ENCODE measurements around the gene RAB27A.

RAB27A gene

DNA sequence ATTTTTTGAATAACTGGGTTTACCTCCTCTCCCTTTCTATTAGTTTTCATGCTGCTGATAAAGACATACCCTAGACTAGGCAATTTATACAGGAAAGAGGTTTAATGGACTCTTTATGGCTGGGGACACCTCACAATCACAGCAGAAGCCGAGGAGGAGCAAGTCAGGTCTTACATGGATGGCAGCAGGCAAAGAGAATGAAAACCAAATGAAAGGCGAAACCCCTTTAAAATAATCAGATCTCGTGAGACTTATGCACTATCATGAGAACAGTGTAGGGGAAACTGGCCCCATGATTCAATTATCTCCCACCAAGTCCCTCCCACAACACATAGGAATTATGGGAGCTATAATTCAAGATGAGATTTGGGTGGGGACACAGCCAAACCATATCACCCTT, 90.9 kb downstream of the RAB27A start:
- H3K36me3 ChIP-seq (ENCODE audit: control insufficient read depth, low read length), result peaks cover 30% of the 10 kb centered on the region
- H3K4me1 ChIP-seq (ENCODE audit: control insufficient read depth, low read length), result peaks cover 31% of the 10 kb centered on the region
- H3K27me3 ChIP-seq (ENCODE audit: control insufficient read depth, low read length), result no peaks in the 10 kb centered on the region
- H3K9me3 ChIP-seq (ENCODE audit: control insufficient read depth, insufficient read depth, low read length), result peaks cover 12% of the 10 kb centered on the region; the same call in 1 of the 2 replicates
- TF ChIP-seq EZH2phosphoT487 (IDR thresholded peaks at IDR 0.05; ENCODE audit: borderline replicate concordance, low read length), result no peak
- TF ChIP-seq CTCF (IDR thresholded peaks at IDR 0.05; ENCODE audit: low read depth, low read length, poor library complexity, severe bottlenecking), result no peak
- peaks cover 31% of the 10 kb centered on the region for H3K79me2 ChIP-seq (ENCODE audit: control insufficient read depth, low read length)
- H3K4me2 ChIP-seq (ENCODE audit: low read length), result peak overlapping the region; percentile 78; the same call in 1 of the 2 replicates
- peak overlapping the region; percentile 86; the same call in 1 of the 2 replicates for H3K4me3 ChIP-seq (ENCODE audit: low read length)
- H3K27ac ChIP-seq (ENCODE audit: low read depth, low read length), result no peak overlapping the region
- peaks cover 13% of the 10 kb centered on the region for H3F3A ChIP-seq (ENCODE audit: control insufficient read depth, insufficient read depth)
- H4K20me1 ChIP-seq (ENCODE audit: control insufficient read depth, insufficient read depth, low read depth, low read length), result peaks cover 19% of the 10 kb centered on the region
- H3K9me2 ChIP-seq (replicated peaks; ENCODE audit: control insufficient read depth, low read length), result no peaks in the 10 kb centered on the region

DNA sequence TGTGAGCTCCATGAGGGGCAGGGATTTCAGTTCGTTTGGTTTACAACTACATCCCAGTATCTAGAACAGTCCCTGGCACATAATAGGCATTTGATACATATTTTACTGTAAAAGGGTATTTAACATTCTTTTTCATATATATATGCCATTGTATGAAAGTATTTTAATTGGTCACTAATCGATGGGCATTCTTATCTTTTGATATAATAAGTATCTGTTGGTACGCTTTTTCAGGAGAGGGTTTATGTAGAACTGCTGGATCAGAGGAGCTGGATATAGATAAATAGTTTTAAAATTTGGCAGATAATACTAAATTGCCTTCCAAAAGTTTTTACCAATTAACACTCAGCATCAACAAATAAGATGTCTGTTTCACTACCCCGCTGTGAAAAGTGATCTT, 91.9 kb downstream of the RAB27A start:
- no peaks in the 10 kb centered on the region for H3K27me3 ChIP-seq (ENCODE audit: control insufficient read depth, low read length)
- peaks cover 36% of the 10 kb centered on the region for H3K4me1 ChIP-seq (ENCODE audit: control insufficient read depth, low read length)
- H3F3A ChIP-seq (ENCODE audit: control insufficient read depth, insufficient read depth), result peaks cover 13% of the 10 kb centered on the region
- peak overlapping the region; percentile 86 for H3K4me3 ChIP-seq (ENCODE audit: low read length)
- peaks cover 39% of the 10 kb centered on the region for H3K36me3 ChIP-seq (ENCODE audit: control insufficient read depth, low read length)
- peak overlapping the region; percentile 78 for H3K4me2 ChIP-seq (ENCODE audit: low read length)
- H3K9me3 ChIP-seq (ENCODE audit: control insufficient read depth, insufficient read depth, low read length), result peaks cover 12% of the 10 kb centered on the region; the same call in 1 of the 2 replicates
- H3K9me2 ChIP-seq (replicated peaks; ENCODE audit: control insufficient read depth, low read length), result no peaks in the 10 kb centered on the region
- peaks cover 41% of the 10 kb centered on the region for H3K79me2 ChIP-seq (ENCODE audit: control insufficient read depth, low read length)
- TF ChIP-seq EZH2phosphoT487 (IDR thresholded peaks at IDR 0.05; ENCODE audit: borderline replicate concordance, low read length) (no peak), CTCF (IDR thresholded peaks at IDR 0.05; ENCODE audit: low read depth, low read length, poor library complexity, severe bottlenecking) (no peak)
- peaks cover 27% of the 10 kb centered on the region for H4K20me1 ChIP-seq (ENCODE audit: control insufficient read depth, insufficient read depth, low read depth, low read length)
- peak overlapping the region; percentile 96 for H3K27ac ChIP-seq (ENCODE audit: low read depth, low read length)

DNA sequence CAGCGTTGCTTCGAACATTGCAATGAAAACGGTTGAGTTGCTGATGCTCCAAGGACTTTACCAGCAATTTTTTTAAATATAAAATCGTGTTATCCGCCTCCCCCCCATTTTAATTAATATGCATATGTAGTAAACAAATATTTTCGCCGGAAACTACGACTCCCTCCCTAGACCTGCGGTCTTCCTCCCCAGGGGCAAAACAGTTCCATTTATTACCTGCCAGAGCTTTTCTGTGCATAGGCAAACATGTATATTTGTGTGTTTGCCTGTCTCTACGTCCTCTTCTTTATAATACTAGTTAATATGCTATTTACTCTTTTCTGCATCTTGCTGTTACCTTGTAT, 92.3 kb downstream of the RAB27A start:
- peak overlapping the region; percentile 86 for H3K4me3 ChIP-seq (ENCODE audit: low read length)
- H3K9me2 ChIP-seq (replicated peaks; ENCODE audit: control insufficient read depth, low read length), result no peaks in the 10 kb centered on the region
- H3K4me2 ChIP-seq (ENCODE audit: low read length), result peak overlapping the region; percentile 78
- H3K9me3 ChIP-seq (ENCODE audit: control insufficient read depth, insufficient read depth, low read length), result peaks cover 12% of the 10 kb centered on the region; the same call in 1 of the 2 replicates
- peaks cover 13% of the 10 kb centered on the region for H3F3A ChIP-seq (ENCODE audit: control insufficient read depth, insufficient read depth)
- H3K4me1 ChIP-seq (ENCODE audit: control insufficient read depth, low read length), result peaks cover 36% of the 10 kb centered on the region
- H3K27ac ChIP-seq (ENCODE audit: low read depth, low read length), result peak overlapping the region; percentile 96
- H4K20me1 ChIP-seq (ENCODE audit: control insufficient read depth, insufficient read depth, low read depth, low read length), result peaks cover 27% of the 10 kb centered on the region
- peak; percentile 16 for TF ChIP-seq CTCF (IDR thresholded peaks at IDR 0.05; ENCODE audit: low read depth, low read length, poor library complexity, severe bottlenecking)
- TF ChIP-seq EZH2phosphoT487 (IDR thresholded peaks at IDR 0.05; ENCODE audit: borderline replicate concordance, low read length), result no peak
- no peaks in the 10 kb centered on the region for H3K27me3 ChIP-seq (ENCODE audit: control insufficient read depth, low read length)
- peaks cover 43% of the 10 kb centered on the region for H3K36me3 ChIP-seq (ENCODE audit: control insufficient read depth, low read length)
- peaks cover 45% of the 10 kb centered on the region for H3K79me2 ChIP-seq (ENCODE audit: control insufficient read depth, low read length)
